ENCODE results near the gene PALD1.

PALD1 gene

GRCh38 chr10:70509757-70510147 is 31.2 kb downstream of the PALD1 start:
- H3K9me3 ChIP-seq (ENCODE audit: low read length) = no peaks in the 10 kb centered on the region
- no peaks in the 10 kb centered on the region for H3K27me3 ChIP-seq (ENCODE audit: insufficient read depth, low read length)
- no peak overlapping the region for H2AFZ ChIP-seq (ENCODE audit: low read depth, low read length)
- H3K36me3 ChIP-seq (ENCODE audit: insufficient read depth, low read length) = no peaks in the 10 kb centered on the region
- no peak overlapping the region for H3K4me3 ChIP-seq (ENCODE audit: low read length)
- H3K4me1 ChIP-seq (ENCODE audit: insufficient read depth, low read length) = peaks cover 14% of the 10 kb centered on the region

- H3K36me3 ChIP-seq (ENCODE audit: insufficient read depth, low read length) = no peaks in the 10 kb centered on the region
Observed at GRCh38 chr10:70510453-70510852, 31.9 kb downstream of the PALD1 start.

GRCh38 chr10:70510904-70511303 is 32.3 kb downstream of the PALD1 start:
- H3K4me1 ChIP-seq (ENCODE audit: insufficient read depth, low read length) = peaks cover 14% of the 10 kb centered on the region
- no peak overlapping the region for H3K4me3 ChIP-seq (ENCODE audit: low read length)
- H2AFZ ChIP-seq (ENCODE audit: low read depth, low read length) = no peak overlapping the region
- no peaks in the 10 kb centered on the region for H3K36me3 ChIP-seq (ENCODE audit: insufficient read depth, low read length)
- H3K9me3 ChIP-seq (ENCODE audit: low read length) = no peaks in the 10 kb centered on the region
- H3K27me3 ChIP-seq (ENCODE audit: insufficient read depth, low read length) = no peaks in the 10 kb centered on the region

More at GRCh38 chr10:70510453-70510852, 31.9 kb downstream of the PALD1 start:
- H3K9me3 ChIP-seq (ENCODE audit: low read length) = no peaks in the 10 kb centered on the region
- H3K4me1 ChIP-seq (ENCODE audit: insufficient read depth, low read length) = peaks cover 14% of the 10 kb centered on the region
- H3K4me3 ChIP-seq (ENCODE audit: low read length) = no peak overlapping the region
- H3K27me3 ChIP-seq (ENCODE audit: insufficient read depth, low read length) = no peaks in the 10 kb centered on the region
- no peak overlapping the region for H2AFZ ChIP-seq (ENCODE audit: low read depth, low read length)

- Histone ChIP-seq H3K4me1 (ENCODE audit: insufficient read depth, low read length) (peaks cover 12% of the 10 kb centered on the region), H3K4me3 (ENCODE audit: low read length) (no peak overlapping the region), H3K36me3 (ENCODE audit: insufficient read depth, low read length) (no peaks in the 10 kb centered on the region), H3K9me3 (ENCODE audit: low read length) (no peaks in the 10 kb centered on the region), H3K27me3 (ENCODE audit: insufficient read depth, low read length) (no peaks in the 10 kb centered on the region), H2AFZ (ENCODE audit: low read depth, low read length) (no peak overlapping the region)
Observed at GRCh38 chr10:70512149-70512639, 33.6 kb downstream of the PALD1 start.

- Histone ChIP-seq H3K4me3 (ENCODE audit: low read length) (no peak overlapping the region), H3K36me3 (ENCODE audit: insufficient read depth, low read length) (no peaks in the 10 kb centered on the region)
Observed at GRCh38 chr10:70513848-70514309, 35.3 kb downstream of the PALD1 start.

GRCh38 chr10:70514591-70514990 is 36.0 kb downstream of the PALD1 start:
- no peaks in the 10 kb centered on the region for H3K36me3 ChIP-seq (ENCODE audit: insufficient read depth, low read length)
- peaks cover 2% of the 10 kb centered on the region for H3K4me1 ChIP-seq (ENCODE audit: insufficient read depth, low read length)
- no peaks in the 10 kb centered on the region for H3K9me3 ChIP-seq (ENCODE audit: low read length)
- no peaks in the 10 kb centered on the region for H3K27me3 ChIP-seq (ENCODE audit: insufficient read depth, low read length)
- H3K4me3 ChIP-seq (ENCODE audit: low read length) = no peak overlapping the region
- H2AFZ ChIP-seq (ENCODE audit: low read depth, low read length) = no peak overlapping the region

More at GRCh38 chr10:70513848-70514309, 35.3 kb downstream of the PALD1 start:
- H3K27me3 ChIP-seq (ENCODE audit: insufficient read depth, low read length) = no peaks in the 10 kb centered on the region
- H3K9me3 ChIP-seq (ENCODE audit: low read length) = no peaks in the 10 kb centered on the region
- peaks cover 6% of the 10 kb centered on the region for H3K4me1 ChIP-seq (ENCODE audit: insufficient read depth, low read length)
- H2AFZ ChIP-seq (ENCODE audit: low read depth, low read length) = no peak overlapping the region

- H3K27me3 ChIP-seq (ENCODE audit: insufficient read depth, low read length) = no peaks in the 10 kb centered on the region
- no peak overlapping the region for H2AFZ ChIP-seq (ENCODE audit: low read depth, low read length)
- no peaks in the 10 kb centered on the region for H3K9me3 ChIP-seq (ENCODE audit: low read length)
- H3K36me3 ChIP-seq (ENCODE audit: insufficient read depth, low read length) = no peaks in the 10 kb centered on the region
- no peak overlapping the region for H3K4me3 ChIP-seq (ENCODE audit: low read length)
- H3K4me1 ChIP-seq (ENCODE audit: insufficient read depth, low read length) = peaks cover 2% of the 10 kb centered on the region
Observed at GRCh38 chr10:70515035-70515667, 36.6 kb downstream of the PALD1 start.

GRCh38 chr10:70518695-70519094 is 40.1 kb downstream of the PALD1 start:
- Histone ChIP-seq H3K4me1 (ENCODE audit: insufficient read depth, low read length) (no peaks in the 10 kb centered on the region), H3K27me3 (ENCODE audit: insufficient read depth, low read length) (no peaks in the 10 kb centered on the region), H3K9me3 (ENCODE audit: low read length) (no peaks in the 10 kb centered on the region), H3K36me3 (ENCODE audit: insufficient read depth, low read length) (no peaks in the 10 kb centered on the region), H3K4me3 (ENCODE audit: low read length) (no peak overlapping the region), H2AFZ (ENCODE audit: low read depth, low read length) (no peak overlapping the region)

- H2AFZ ChIP-seq (ENCODE audit: low read depth, low read length) = no peak overlapping the region
- H3K9me3 ChIP-seq (ENCODE audit: low read length) = no peaks in the 10 kb centered on the region
- no peak overlapping the region for H3K4me3 ChIP-seq (ENCODE audit: low read length)
- H3K36me3 ChIP-seq (ENCODE audit: insufficient read depth, low read length) = no peaks in the 10 kb centered on the region
- no peaks in the 10 kb centered on the region for H3K27me3 ChIP-seq (ENCODE audit: insufficient read depth, low read length)
- no peaks in the 10 kb centered on the region for H3K4me1 ChIP-seq (ENCODE audit: insufficient read depth, low read length)
Observed at GRCh38 chr10:70523057-70523456, 44.5 kb downstream of the PALD1 start.

GRCh38 chr10:70523549-70523948 is 45.0 kb downstream of the PALD1 start:
- Histone ChIP-seq H3K27me3 (ENCODE audit: insufficient read depth, low read length) (no peaks in the 10 kb centered on the region), H3K36me3 (ENCODE audit: insufficient read depth, low read length) (no peaks in the 10 kb centered on the region), H3K9me3 (ENCODE audit: low read length) (no peaks in the 10 kb centered on the region), H3K4me1 (ENCODE audit: insufficient read depth, low read length) (no peaks in the 10 kb centered on the region), H2AFZ (ENCODE audit: low read depth, low read length) (no peak overlapping the region), H3K4me3 (ENCODE audit: low read length) (no peak overlapping the region)

GRCh38 chr10:70528314-70528713 is 49.7 kb downstream of the PALD1 start:
- Histone ChIP-seq H3K4me1 (ENCODE audit: insufficient read depth, low read length) (no peaks in the 10 kb centered on the region), H3K4me3 (ENCODE audit: low read length) (no peak overlapping the region), H3K9me3 (ENCODE audit: low read length) (no peaks in the 10 kb centered on the region), H2AFZ (ENCODE audit: low read depth, low read length) (no peak overlapping the region), H3K27me3 (ENCODE audit: insufficient read depth, low read length) (no peaks in the 10 kb centered on the region), H3K36me3 (ENCODE audit: insufficient read depth, low read length) (no peaks in the 10 kb centered on the region)

- Histone ChIP-seq H3K4me3 (ENCODE audit: low read length) (no peak overlapping the region), H3K4me1 (ENCODE audit: insufficient read depth, low read length) (no peaks in the 10 kb centered on the region), H3K36me3 (ENCODE audit: insufficient read depth, low read length) (no peaks in the 10 kb centered on the region), H3K9me3 (ENCODE audit: low read length) (no peaks in the 10 kb centered on the region), H2AFZ (ENCODE audit: low read depth, low read length) (no peak overlapping the region), H3K27me3 (ENCODE audit: insufficient read depth, low read length) (no peaks in the 10 kb centered on the region)
Observed at GRCh38 chr10:70528741-70529362, 50.3 kb downstream of the PALD1 start.

- Histone ChIP-seq H3K36me3 (ENCODE audit: insufficient read depth, low read length) (no peaks in the 10 kb centered on the region), H2AFZ (ENCODE audit: low read depth, low read length) (no peak overlapping the region), H3K27me3 (ENCODE audit: insufficient read depth, low read length) (no peaks in the 10 kb centered on the region), H3K9me3 (ENCODE audit: low read length) (no peaks in the 10 kb centered on the region), H3K4me1 (ENCODE audit: insufficient read depth, low read length) (no peaks in the 10 kb centered on the region), H3K4me3 (ENCODE audit: low read length) (no peak overlapping the region)
Observed at GRCh38 chr10:70529848-70530247, 51.3 kb downstream of the PALD1 start.
